CD4-positive, alpha-beta T cell treated with Interleukin-1 beta for 1 hour (primary cell): Measurements from ENCODE around the gene MUC5AC.

Source experiments
- DNase-seq, 2 donors: peaks; one replicate each; pipeline ENCODE4 v3.0.0-alpha.2; 2020 to 2022

The MUC5AC gene

GRCh38 chr11:1122664-1123002 is 35.1 kb upstream of the MUC5AC start:
- no peak for DNase-seq

DNA sequence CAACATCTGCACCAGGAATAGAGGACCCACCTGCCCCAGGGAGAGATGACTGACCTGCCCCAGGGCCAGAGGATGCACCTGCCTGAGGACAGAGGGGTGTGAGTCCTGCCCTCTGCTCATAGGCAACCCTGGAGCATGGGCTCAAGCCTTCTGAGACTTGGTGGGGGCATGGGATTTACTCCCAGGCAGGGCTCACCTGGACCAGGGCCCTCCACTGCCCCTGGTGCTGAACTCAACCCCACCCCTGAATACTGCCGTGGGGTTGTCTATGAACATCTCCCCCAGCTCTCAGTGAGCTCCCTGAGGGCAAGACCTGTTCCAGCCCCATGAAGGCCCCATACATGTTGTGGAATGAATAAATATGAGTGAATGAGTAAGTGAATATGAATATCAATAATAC is 33.8 kb upstream of the MUC5AC start:
- no peak for DNase-seq

GRCh38 chr11:1125803-1126202 is 31.9 kb upstream of the MUC5AC start:
- no peak for DNase-seq

DNA sequence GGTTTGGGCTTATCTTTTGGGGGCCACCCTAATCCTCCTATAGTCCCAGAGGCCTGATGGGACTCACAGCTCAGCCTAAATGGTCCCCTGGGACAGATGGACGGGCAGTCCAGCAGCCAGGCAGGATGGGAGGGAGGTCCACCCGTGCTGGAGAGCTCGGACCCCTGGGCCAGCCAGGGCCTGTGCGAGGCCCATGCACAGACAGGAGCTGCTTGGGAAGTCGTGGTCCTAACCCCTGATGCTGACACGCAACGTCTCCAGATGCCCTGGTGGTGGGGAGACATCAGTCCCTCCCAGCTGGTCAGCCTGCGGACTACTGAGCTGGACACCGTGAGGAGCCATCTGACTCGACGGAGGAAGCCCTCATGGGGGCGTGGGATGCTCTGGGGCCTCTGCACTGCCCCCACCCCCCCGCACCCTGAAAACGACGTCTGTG is 31.2 kb upstream of the MUC5AC start:
- DNase-seq: no peak

DNA sequence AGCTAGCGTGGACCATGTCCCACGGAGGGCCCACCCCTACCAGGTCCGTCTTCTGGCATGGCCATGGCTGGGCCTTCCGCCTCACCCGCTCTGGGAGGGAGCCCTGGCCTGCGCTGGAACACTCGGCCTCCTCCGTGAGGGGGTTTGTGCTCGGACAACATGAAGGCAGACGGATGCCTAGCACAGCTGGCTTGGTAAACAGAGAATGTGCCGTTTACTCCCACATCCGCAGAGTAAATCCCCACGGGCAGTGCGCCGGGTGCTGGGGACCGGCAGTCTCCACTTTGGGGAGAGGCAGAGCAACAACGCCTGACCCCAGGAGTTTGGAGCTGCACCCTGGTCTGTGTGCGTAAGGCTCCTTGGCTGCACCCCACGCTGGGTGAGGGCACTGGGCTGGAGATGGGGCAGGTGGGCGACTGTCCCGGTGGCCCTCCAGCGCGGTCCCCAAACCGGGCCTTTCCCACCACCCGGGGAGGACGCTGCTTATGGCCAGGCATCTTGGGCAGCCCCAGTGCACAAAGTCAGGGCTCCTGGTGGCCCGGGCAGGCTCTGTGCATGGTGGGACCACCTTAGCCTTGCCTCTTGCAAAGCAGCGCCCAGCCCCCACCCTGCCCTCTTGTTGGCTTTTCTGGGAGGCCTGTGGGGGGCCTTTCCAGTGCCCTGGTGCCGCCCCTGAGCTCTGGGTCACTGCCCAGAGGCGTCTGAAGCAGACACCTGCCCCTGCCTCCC is 30.7 kb upstream of the MUC5AC start:
- no peak for DNase-seq

GRCh38 chr11:1127664-1128162 is 30.0 kb upstream of the MUC5AC start:
- no peak for DNase-seq

DNA sequence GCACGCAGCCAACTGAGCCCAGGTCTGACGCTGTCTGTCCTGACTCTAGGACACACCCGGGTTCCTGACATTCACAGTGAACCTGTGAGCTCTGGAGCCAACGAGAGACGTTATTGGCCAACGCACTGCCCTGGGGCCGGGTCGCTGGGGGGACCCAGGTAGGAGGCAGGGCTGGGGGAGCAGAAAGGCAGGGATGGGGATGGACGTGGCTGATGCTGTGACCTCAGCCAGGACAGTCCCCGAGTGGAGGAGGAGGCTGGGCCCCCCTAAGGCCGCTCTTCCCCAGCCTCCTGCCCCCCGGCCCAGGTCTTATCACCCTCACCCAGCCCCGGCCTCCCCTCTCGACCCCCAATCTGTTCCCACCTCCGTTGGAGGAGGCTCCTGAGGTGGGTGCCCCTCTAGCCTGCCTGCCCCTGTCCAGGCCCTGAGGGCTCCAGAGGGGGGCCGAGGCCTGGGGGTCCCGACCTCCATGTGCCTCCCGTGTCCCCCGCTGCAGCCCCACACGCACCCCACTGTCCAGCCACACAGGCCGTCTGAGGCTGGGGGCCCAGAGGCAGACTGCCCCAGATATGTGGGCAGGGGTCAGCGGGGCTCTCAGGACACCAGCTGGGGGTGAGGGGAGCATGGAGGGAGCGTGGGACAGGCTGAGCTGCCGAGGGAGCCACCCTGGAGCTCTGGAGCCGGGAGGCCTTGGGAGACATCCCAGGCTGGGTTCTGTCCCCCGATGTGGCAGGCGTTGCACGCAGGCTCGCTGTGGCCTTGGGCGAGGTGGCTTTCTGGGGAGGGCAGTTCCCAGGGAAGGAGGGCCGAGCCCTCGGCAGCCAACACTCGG is 29.2 kb upstream of the MUC5AC start:
- no peak for DNase-seq

GRCh38 chr11:1129143-1129610 is 28.6 kb upstream of the MUC5AC start:
- DNase-seq: no peak

DNA sequence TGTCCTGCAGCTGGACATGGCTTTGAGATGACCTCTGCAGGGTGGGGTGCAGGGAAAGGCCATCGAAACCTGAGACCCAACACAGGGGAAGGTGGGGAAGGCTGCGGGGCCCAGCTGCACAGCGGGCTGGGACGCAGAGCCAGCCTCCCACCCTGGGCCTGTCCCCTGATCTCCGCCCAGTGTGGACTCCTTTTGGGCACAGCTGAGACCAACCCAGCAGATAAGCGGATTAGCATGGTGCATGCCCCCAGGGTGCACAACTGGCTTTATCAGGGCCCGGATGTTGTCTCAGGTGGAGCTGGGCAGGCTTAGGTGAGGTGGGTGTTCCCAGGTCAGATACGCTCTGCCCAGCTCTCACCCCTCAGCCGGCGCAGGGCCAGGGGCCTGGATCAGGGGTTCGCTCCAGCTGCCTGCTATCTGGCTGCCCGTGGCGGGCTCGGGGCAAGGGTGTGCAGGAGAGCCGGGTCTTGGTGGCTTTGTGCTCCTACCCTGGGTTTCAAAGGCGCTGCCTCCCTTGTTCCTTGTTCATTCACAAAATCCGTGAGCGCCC is 28.1 kb upstream of the MUC5AC start:
- DNase-seq: no peak

GRCh38 chr11:1130276-1131032 is 27.3 kb upstream of the MUC5AC start:
- no peak for DNase-seq

DNA sequence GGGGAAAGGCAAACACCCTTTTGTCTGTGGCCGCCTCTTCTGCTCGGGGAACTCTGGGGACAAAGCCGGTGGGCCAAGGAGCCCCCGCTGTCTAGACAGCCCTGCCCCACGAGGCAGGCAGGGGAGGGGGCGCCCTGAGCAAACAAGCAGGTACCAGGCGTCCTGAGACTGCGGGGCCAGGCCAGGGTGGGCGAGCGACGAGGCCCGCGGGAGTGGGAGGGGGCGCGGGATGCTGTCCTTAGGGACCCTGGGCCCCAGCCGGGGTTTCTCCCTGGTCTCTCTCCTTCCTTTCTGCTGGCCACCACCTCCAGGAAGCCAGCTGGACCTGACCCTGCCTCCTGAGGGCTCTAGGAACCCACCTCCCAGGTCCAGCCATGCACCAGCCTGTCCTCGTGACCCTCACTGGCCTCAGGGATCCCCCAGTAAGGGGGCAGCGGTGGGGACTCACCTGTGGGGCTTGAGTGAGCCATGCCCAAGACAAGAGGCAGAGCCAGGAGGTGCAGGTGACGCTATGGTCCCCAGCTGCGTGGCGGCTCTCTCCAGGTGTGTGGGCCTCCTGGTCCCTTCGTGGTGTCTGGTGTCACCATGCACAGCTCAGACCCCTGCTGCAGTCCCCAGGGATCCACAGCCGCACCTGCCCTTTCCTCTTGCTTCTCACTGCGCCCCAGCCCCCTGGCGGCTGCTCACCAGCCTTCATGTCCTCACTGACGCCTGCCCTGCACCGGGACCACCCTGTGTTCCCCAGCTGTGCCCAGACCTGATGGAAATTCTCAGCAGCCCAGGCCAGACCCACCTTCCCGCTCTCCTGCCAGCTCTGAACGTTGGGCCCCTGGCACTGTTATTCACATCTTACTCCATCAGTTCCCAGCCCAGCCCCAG is 26.5 kb upstream of the MUC5AC start:
- DNase-seq: no peak

DNA sequence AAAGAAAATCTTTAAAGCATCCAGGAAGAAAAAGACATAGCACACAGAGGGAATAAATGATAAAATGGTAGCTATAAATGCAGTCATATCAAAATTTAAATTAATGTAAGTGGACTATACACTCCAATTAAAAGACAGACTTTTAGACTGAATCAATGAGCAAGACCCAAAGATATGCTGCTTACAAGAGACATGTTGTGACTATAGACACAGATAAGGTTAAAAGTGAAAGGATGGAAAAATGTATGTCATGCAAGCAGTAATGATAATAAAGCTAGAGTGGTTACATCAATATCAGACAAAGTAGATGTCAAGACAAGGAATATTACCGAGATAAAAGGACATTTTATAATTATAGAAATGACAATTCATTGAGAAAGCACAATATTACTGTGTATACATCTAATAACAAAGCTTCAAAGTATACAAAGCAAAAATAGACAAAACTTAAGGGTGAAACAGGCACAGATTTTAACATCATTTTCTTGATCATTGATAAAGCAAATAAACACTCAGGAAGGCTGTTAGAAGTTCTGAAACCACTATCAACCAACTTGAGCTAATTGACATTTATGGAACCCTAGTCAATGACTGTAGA is 22.8 kb upstream of the MUC5AC start:
- DNase-seq: no peak

DNA sequence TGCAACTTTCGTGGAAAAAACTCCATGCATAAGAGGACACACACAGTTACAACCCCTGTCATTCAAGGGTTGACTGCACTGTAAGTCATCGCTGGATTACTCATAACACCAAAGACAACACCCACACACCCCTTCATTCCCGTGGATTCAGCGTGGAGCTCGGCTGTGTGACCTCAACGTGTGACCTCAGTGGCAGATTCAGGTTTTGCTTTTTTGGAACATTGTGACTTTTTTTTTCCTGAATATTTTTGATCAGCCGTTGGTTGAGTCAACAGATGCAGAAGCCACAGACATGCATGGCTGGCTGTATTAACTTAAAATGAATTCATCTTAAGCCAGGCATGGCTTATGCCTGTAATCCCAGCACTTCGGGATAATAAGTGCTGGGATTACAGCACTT is 19.7 kb upstream of the MUC5AC start:
- DNase-seq: no peak

GRCh38 chr11:1139441-1140083 is 18.2 kb upstream of the MUC5AC start:
- DNase-seq: no peak

GRCh38 chr11:1140642-1141490 is 16.9 kb upstream of the MUC5AC start:
- no peak for DNase-seq

DNA sequence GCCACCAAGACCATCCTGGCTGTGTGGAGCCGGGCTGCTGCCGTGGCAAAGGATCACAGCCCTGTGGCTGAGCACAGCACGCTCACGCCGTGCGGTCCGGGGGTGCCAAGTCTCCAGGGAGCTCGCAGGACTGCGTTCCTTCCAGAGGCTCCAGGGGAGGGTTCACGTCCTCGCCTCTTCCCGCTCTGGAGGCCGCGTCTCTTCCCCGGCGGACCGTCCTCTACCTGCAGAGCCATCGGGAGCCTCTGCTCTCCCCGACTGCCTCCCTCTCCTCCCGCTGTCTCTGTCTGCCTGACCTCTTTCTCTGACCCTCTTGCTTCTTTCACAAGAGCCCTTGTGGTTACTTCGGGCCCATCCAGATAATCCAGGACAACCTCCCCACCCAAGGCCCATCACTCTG is 11.4 kb upstream of the MUC5AC start:
- DNase-seq: no peak

- DNase-seq: no peak
Measured at GRCh38 chr11:1147792-1148191, 10.0 kb upstream of the MUC5AC start.

DNA sequence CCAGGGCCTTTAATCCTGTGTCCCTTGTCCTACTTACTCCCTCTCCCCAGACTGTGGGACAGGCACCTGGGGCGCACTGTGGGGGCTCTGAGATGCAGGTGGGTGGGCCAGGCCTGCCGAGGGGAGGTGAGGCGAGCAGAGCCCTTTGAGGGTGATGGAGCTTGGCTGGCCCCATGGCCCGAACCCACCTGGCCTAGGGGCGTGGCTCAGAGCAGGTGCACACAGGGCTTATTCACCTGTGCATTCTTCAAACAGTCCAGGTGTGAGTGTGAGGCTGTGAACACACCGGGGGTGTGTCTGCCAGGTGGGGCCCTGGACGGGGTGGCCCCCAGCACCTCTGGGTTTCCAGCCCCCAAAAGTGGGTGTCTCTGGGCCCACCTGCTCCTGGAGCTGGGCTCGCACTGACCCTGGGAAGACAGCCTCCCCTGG is 9.0 kb upstream of the MUC5AC start:
- no peak for DNase-seq

DNA sequence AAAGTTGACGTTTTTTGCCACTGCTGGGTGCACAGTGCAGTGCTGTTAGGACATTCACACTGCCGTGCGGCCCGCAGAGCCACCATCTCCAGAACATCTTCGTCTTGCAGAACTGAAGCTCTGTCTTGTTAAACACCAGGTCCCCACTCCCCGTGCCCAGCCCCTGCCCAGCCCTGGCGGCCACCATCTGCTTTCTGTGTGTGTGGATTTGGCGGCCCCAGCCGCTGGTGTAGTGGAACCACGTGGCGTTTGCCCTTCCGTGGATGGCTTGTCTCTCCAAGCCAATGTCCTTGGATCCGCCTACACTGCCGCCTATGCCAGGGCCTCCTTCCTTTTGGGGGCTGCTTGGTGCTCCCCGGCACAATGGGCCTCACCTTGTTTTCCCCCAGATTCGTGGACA is 8.2 kb upstream of the MUC5AC start:
- no peak for DNase-seq

- no peak for DNase-seq
Measured at GRCh38 chr11:1150116-1150515, 7.6 kb upstream of the MUC5AC start.
